IMR-90 (cell line): ENCODE data around the gene UBE2E2.

Experiments
- RAD21 ChIP-seq: IDR thresholded peaks from 2 replicates; pipeline ENCODE4 v1.6.1; 2012; ENCODE audit warnings: low read length, improper control_type of control experiment
- USF2 ChIP-seq: fragments of 150-350 bp; IDR thresholded peaks from 2 replicates; pipeline ENCODE4 v1.6.1; 2017; ENCODE audit warnings: mild to moderate bottlenecking, antibody characterized with exemption, low read length, low read depth

- TF ChIP-seq RAD21 (no peak), USF2 (no peak)
Observed at GRCh38 chr3:23325466-23326065, 122.4 kb downstream of the UBE2E2 start.
